Gastroesophageal sphincter (tissue), 3 donors: ENCODE measurements around the gene STIM2.

ENCODE experiments used
- EP300 ChIP-seq: sonication (generic); formaldehyde crosslinking; IDR thresholded peaks from one replicate; pipeline ENCODE4 v1.6.1; 2017; ENCODE audit warnings: antibody characterized with exemption, mild to moderate bottlenecking
- POLR2A ChIP-seq, 2 donors: fragments of 450-650 bp; IDR thresholded peaks; one replicate each; pipeline ENCODE4 v1.6.1; 2017; ENCODE audit warnings: antibody characterized with exemption in 2 of 2, mild to moderate bottlenecking in 2 of 2, moderate library complexity in 1 of 2
- TF ChIP-seq, protein P1 (sequence below), 4 experiments: fragments of 200-600 bp in 2 of 4; fragments of 450-650 bp in 2 of 4; sonication (generic) in 1 of 4; IDR thresholded peaks; one replicate each; pipeline ENCODE4 v1.5.1; 2017 to 2019; ENCODE audit warnings: antibody characterized with exemption in 4 of 4, mild to moderate bottlenecking in 2 of 4, moderate library complexity in 2 of 4

DNA sequence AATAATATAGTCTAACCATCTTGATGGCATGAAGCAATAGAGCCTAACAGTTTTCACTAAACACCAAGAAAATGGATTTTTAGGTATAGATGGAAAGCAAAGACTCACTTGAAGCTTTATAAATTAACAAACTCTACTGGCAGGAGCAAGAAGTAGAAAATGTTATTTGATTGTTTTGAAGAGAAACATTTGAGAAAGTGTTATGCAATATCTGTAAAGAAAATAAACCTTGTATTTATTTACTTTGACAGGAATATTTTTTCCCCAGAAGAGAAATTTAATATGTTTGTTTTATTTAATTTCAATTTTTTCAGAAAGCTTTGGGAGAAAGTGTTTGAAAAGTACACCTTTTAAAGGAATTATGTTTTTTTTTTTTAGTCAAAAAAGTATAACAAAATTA lies 139.0 kb downstream of the STIM2 start:
- TF ChIP-seq, protein P1, sequence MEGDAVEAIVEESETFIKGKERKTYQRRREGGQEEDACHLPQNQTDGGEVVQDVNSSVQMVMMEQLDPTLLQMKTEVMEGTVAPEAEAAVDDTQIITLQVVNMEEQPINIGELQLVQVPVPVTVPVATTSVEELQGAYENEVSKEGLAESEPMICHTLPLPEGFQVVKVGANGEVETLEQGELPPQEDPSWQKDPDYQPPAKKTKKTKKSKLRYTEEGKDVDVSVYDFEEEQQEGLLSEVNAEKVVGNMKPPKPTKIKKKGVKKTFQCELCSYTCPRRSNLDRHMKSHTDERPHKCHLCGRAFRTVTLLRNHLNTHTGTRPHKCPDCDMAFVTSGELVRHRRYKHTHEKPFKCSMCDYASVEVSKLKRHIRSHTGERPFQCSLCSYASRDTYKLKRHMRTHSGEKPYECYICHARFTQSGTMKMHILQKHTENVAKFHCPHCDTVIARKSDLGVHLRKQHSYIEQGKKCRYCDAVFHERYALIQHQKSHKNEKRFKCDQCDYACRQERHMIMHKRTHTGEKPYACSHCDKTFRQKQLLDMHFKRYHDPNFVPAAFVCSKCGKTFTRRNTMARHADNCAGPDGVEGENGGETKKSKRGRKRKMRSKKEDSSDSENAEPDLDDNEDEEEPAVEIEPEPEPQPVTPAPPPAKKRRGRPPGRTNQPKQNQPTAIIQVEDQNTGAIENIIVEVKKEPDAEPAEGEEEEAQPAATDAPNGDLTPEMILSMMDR (IDR thresholded peaks at IDR 0.05), result no peak
- TF ChIP-seq EP300 (no peak), POLR2A (IDR thresholded peaks at IDR 0.05) (no peak)
